Natural killer cell (primary cell): ENCODE measurements around the gene SP3. TPM values are rescaled to one million over a fixed set of nuclear protein-coding genes. Genes with fewer than 3 reads are reported as not detected.

Experiments used
- ATAC-seq, 3 donors: fragments of 150-1000 bp in 2 of 3; fragments of 200-7000 bp in 1 of 3; cut with Tn5 transposase; 1 replicate in 1 of 3; 2 replicates in 2 of 3; pipeline ENCODE4 v1.10.0; 2021; ENCODE audit warnings: mild to moderate bottlenecking in 2 of 3, moderate library complexity in 2 of 3
- DNase-seq, 2 donors: peaks; one replicate each; pipeline versions ENCODE4 v3.0.0 to v3.0.0-alpha.2; 2013 to 2021; ENCODE audit warnings: mixed read lengths in 1 of 2
- H3K27ac ChIP-seq: one replicate; pipeline ENCODE4 v1.5.1; 2013; ENCODE audit warnings: mild to moderate bottlenecking, low read length
- H3K27me3 ChIP-seq: one replicate; pipeline ENCODE4 v1.6.1; 2013; ENCODE audit warnings: low read length; ENCODE audit not compliant: control insufficient read depth, insufficient read depth
- H3K36me3 ChIP-seq: one replicate; pipeline ENCODE4 v1.6.1; 2013; ENCODE audit warnings: low read length; ENCODE audit not compliant: control insufficient read depth, insufficient read depth
- H3K4me1 ChIP-seq: one replicate; pipeline ENCODE4 v1.6.1; 2013; ENCODE audit warnings: low read length; ENCODE audit not compliant: control insufficient read depth, insufficient read depth
- H3K4me3 ChIP-seq: one replicate; pipeline ENCODE4 v1.5.1; 2013; ENCODE audit warnings: low read length
- H3K9me3 ChIP-seq: one replicate; pipeline ENCODE4 v1.6.1; 2013; ENCODE audit warnings: low read length; ENCODE audit not compliant: control insufficient read depth, insufficient read depth
- H3K27ac Mint-ChIP-seq, 2 donors: one replicate each; pipeline ENCODE4 v1.8.0; 2022; ENCODE audit warnings: mild to moderate bottlenecking in 2 of 2, mixed read lengths in 2 of 2, moderate library complexity in 1 of 2
- H3K27me3 Mint-ChIP-seq, 2 donors: one replicate each; pipeline ENCODE4 v1.8.0; 2022; ENCODE audit warnings: low read depth in 2 of 2, mixed read lengths in 2 of 2
- H3K36me3 Mint-ChIP-seq: one replicate; pipeline ENCODE4 v1.8.0; 2022; ENCODE audit warnings: mixed read lengths
- H3K4me1 Mint-ChIP-seq, 2 donors: one replicate each; pipeline ENCODE4 v1.8.0; 2022; ENCODE audit warnings: mixed read lengths in 2 of 2
- H3K4me3 Mint-ChIP-seq: one replicate; pipeline ENCODE4 v1.8.0; 2022; ENCODE audit warnings: mild to moderate bottlenecking, moderate library complexity, mixed read lengths
- H3K9me3 Mint-ChIP-seq, 2 donors: one replicate each; pipeline ENCODE4 v1.8.0; 2022; ENCODE audit warnings: mixed read lengths in 2 of 2
- WGBS: methylation state at CpG from one replicate; pipeline ENCODE4 v1.1.7; 2013; ENCODE audit warnings: missing lambda C conversion rate; ENCODE audit not compliant: insufficient coverage; 5-methylcytosine and 5-hydroxymethylcytosine counted together
- intact Hi-C: fragments of 100-400 bp; cut with micrococcal nuclease; formaldehyde crosslinking; loops from one replicate; pipeline ENCODE4 v1.14.2; 2022
- total RNA-seq, 4 donors: library from RNA; stranded (reverse); fragments of 120-200 nt in 1 of 4; gene quantifications; one replicate each; pipeline versions ENCODE4 v1.2.3 to v1.2.4, GENCODE V29; 2013 to 2022
- TF ChIP-seq, protein P1 (sequence below): fragments of 200-600 bp; IDR thresholded peaks from one replicate; pipeline ENCODE4 v1.8.0; 2022; ENCODE audit warnings: antibody characterized with exemption

SP3 gene
- total RNA-seq, result 100 to 1,000 TPM; 179 to 200 (median 188) TPM
- total RNA-seq (2013), result 205 TPM

DNA sequence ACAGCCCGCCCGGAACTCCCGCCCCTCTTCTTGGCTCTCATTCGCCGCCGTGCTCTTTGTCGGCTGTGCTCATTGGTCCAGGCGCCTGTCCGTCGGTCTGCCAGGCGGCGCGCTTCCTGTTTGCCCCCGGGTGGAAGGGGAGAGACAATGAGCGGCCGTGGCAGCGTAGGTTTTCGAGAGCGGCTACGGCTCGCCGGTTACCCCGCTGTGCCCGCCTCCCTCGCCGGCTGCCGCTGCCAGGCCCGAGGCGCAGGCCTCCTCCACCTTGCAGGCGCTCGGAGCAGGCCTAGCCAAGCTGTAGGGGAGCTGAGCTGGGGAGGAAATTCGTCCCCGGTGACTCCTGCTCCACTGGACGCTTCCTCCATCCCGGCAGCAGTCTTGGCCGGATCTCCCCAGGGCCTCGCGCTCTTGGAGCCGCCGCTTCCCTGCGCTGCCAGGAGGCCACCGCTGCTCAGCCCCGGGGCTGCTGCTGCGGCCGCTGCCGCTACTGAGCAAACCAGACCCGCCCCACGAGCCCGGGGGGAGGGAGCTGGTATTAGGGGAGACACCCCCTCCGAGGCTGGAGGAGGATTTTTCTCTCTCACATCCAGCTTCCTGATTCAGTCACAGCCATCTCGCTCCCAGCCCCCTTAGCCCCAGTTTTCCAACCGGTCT lies at the start of gene SP3:
Gene SP3, minus strand, starts transcription at position 2 of the 654 bp plus-strand sequence. CDS start 202 bp downstream, outside the sequence.
- peak; percentile 58 to 80 (median 67) for ATAC-seq

DNA sequence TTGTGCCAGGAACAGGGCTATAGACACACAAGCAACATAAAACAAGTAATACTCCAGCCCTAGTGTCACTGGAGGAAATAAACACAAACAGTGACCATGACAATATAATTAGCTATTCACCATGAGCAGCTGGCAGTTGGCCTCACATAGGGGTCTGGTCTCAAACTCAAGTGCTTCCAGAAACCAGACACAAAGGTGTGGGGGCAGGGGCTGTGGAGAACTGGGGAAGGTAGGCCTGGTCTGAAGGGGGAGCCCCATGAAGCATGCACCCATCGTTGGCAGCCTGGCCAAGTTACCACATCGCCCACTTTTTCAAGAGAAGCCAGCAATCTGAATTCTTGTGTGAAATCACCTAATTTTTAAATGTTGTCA lies 49.5 kb upstream of the SP3 start:
- no peak overlapping the region for H3K4me3 Mint-ChIP-seq
- Histone ChIP-seq H3K9me3 (no peaks in the 10 kb centered on the region), H3K27ac (no peak overlapping the region), H3K27me3 (no peaks in the 10 kb centered on the region), H3K4me1 (peaks cover 16% of the 10 kb centered on the region), H3K4me3 (no peak overlapping the region), H3K36me3 (no peaks in the 10 kb centered on the region)
- H3K27me3 Mint-ChIP-seq, result peaks cover 0 to 9% of the 10 kb centered on the region in 2 donors
- no peaks in the 10 kb centered on the region for H3K9me3 Mint-ChIP-seq
- ATAC-seq (no peak), DNase-seq (no peak)
- peaks cover 7 to 21% of the 10 kb centered on the region in 2 donors for H3K4me1 Mint-ChIP-seq
- no peaks in the 10 kb centered on the region for H3K36me3 Mint-ChIP-seq
- intact Hi-C loops, result no loop called here
- no peak overlapping the region for H3K27ac Mint-ChIP-seq
- 70% methylated on average over 2 of the region's 2 CpGs for WGBS
- TF ChIP-seq, protein P1, sequence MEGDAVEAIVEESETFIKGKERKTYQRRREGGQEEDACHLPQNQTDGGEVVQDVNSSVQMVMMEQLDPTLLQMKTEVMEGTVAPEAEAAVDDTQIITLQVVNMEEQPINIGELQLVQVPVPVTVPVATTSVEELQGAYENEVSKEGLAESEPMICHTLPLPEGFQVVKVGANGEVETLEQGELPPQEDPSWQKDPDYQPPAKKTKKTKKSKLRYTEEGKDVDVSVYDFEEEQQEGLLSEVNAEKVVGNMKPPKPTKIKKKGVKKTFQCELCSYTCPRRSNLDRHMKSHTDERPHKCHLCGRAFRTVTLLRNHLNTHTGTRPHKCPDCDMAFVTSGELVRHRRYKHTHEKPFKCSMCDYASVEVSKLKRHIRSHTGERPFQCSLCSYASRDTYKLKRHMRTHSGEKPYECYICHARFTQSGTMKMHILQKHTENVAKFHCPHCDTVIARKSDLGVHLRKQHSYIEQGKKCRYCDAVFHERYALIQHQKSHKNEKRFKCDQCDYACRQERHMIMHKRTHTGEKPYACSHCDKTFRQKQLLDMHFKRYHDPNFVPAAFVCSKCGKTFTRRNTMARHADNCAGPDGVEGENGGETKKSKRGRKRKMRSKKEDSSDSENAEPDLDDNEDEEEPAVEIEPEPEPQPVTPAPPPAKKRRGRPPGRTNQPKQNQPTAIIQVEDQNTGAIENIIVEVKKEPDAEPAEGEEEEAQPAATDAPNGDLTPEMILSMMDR, result no peak

More for the DNA sequence above, at the start of gene SP3:
- H3K4me3 ChIP-seq, result peak within 1 kb of the TSS; percentile 80
- H3K9me3 ChIP-seq, result no peaks in the 10 kb centered on the region
- no peaks in the 10 kb centered on the region for H3K27me3 ChIP-seq
- H3K4me1 Mint-ChIP-seq, result peaks cover 34 to 35% of the 10 kb centered on the region in 2 donors
- peak within 1 kb of the TSS; percentile 96 for H3K27ac ChIP-seq
- H3K4me1 ChIP-seq, result peaks cover 7% of the 10 kb centered on the region
- peaks cover 6% of the 10 kb centered on the region for H3K36me3 ChIP-seq
- no peaks in the 10 kb centered on the region for H3K36me3 Mint-ChIP-seq
- H3K27ac Mint-ChIP-seq, result peak within 1 kb of the TSS; percentile 97 to 98
- no peaks in the 10 kb centered on the region for H3K9me3 Mint-ChIP-seq
- intact Hi-C loops, result loop anchor here (2.0 to 10.0 kb wide), 2 partner anchors 47 to 629 kb away; partner anchors contain the start of gene WIPF1
- peak; percentile 94 to 98 for DNase-seq
- WGBS, result under 1% methylated on average over 45 of the region's 52 CpGs
- H3K4me3 Mint-ChIP-seq, result peak within 1 kb of the TSS; percentile 98
- TF ChIP-seq, protein P1, result no peak
- no peaks in the 10 kb centered on the region for H3K27me3 Mint-ChIP-seq

DNA sequence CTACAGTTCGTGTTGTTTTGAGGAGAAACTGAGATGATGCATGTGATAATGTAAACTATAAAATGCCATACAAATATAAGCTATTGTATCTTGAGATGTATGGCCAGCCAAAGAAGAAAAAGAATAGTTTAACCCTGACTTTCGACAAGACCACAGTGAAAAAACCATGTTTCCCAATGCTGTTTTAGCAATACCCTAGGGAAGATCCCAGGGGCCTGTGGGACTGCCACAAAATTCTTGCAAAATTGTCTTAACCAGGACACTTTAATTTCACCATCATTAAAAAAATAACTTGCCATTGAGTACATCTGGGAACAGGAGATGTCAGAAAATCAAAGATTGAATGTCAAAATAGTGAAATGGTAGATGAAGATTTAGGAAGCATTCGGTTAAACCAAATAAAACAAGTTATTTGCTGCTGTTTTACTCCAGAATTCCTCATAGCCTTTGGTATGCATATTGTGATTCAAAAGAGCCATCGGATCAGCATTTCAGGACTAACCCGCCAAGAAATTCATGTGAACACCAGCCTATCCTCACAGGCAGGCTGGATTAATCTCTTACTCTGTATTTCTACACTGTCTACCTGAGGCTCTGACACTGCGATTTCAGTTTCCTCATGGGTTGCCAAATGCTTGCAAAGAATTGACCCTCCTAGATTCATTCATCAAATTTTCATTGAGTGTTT lies 49.0 kb upstream of the SP3 start:
- DNase-seq (no peak), ATAC-seq (no peak)
- peak overlapping the region; percentile 84 for H3K4me3 Mint-ChIP-seq
- no peaks in the 10 kb centered on the region for H3K36me3 Mint-ChIP-seq
- peaks cover 7 to 21% of the 10 kb centered on the region in 2 donors for H3K4me1 Mint-ChIP-seq
- 93% methylated on average over 5 of the region's 6 CpGs for WGBS
- peak overlapping the region; percentile 64 to 92 for H3K27ac Mint-ChIP-seq
- H3K9me3 ChIP-seq, result no peaks in the 10 kb centered on the region
- H3K4me1 ChIP-seq, result peaks cover 16% of the 10 kb centered on the region
- peaks cover 0 to 9% of the 10 kb centered on the region in 2 donors for H3K27me3 Mint-ChIP-seq
- H3K27me3 ChIP-seq, result no peaks in the 10 kb centered on the region
- H3K9me3 Mint-ChIP-seq, result no peaks in the 10 kb centered on the region
- H3K27ac ChIP-seq, result no peak overlapping the region
- no peak overlapping the region for H3K4me3 ChIP-seq
- H3K36me3 ChIP-seq, result no peaks in the 10 kb centered on the region
- TF ChIP-seq, protein P1, result no peak
- intact Hi-C loops, result no loop called here
